GM18519 (cell line): ENCODE measurements around the gene XPNPEP2.
"Not testable (repeated sequence)": the region's sequence is repeated elsewhere in the genome, so short reads cannot be mapped to it uniquely, and the experiment has no call there.

Experiments
- ATAC-seq: cut with Tn5 transposase; IDR thresholded peaks from one replicate; pipeline ENCODE4 v1.9.1; 2021; ENCODE audit warnings: mild to moderate bottlenecking, moderate library complexity; ENCODE audit not compliant: unreplicated experiment, low FRiP score

The XPNPEP2 gene

GRCh38 chrX:129719268-129719667 lies 19.5 kb upstream of the XPNPEP2 start:
- ATAC-seq, result no peak

GRCh38 chrX:129719931-129720530 lies 18.7 kb upstream of the XPNPEP2 start:
- no peak for ATAC-seq

GRCh38 chrX:129720741-129721140 lies 18.0 kb upstream of the XPNPEP2 start:
- ATAC-seq, result no peak

- no peak for ATAC-seq
Observed at GRCh38 chrX:129721414-129721813, 17.4 kb upstream of the XPNPEP2 start.

- no peak for ATAC-seq
Observed at GRCh38 chrX:129721870-129722269, 16.9 kb upstream of the XPNPEP2 start.

GRCh38 chrX:129723511-129723910 lies 15.3 kb upstream of the XPNPEP2 start:
- no peak for ATAC-seq

GRCh38 chrX:129724754-129725153 lies 14.0 kb upstream of the XPNPEP2 start:
- no peak for ATAC-seq

- ATAC-seq, result no peak
Observed at GRCh38 chrX:129726307-129727111, 12.3 kb upstream of the XPNPEP2 start.

- ATAC-seq, result no peak
Observed at GRCh38 chrX:129728061-129728460, 10.7 kb upstream of the XPNPEP2 start.

GRCh38 chrX:129731228-129731627 lies 7.6 kb upstream of the XPNPEP2 start:
- ATAC-seq, result no peak

GRCh38 chrX:129732857-129733256 lies 5.9 kb upstream of the XPNPEP2 start:
- ATAC-seq, result no peak

GRCh38 chrX:129733335-129733734 lies 5.4 kb upstream of the XPNPEP2 start:
- ATAC-seq, result no peak

- no peak for ATAC-seq
Observed at GRCh38 chrX:129736491-129736890, 2.3 kb upstream of the XPNPEP2 start.

- no peak for ATAC-seq
Observed at GRCh38 chrX:129737916-129738315, 863 bp upstream of the XPNPEP2 start.

- ATAC-seq, result no peak
Observed at GRCh38 chrX:129739578-129739977, 799 bp downstream of the XPNPEP2 start.

GRCh38 chrX:129741880-129742758 lies 3.3 kb downstream of the XPNPEP2 start:
- no peak for ATAC-seq

GRCh38 chrX:129742759-129743152 lies 4.0 kb downstream of the XPNPEP2 start:
- ATAC-seq, result not testable (repeated sequence)

- ATAC-seq, result no peak
Observed at GRCh38 chrX:129743821-129744220, 5.0 kb downstream of the XPNPEP2 start.

- no peak for ATAC-seq
Observed at GRCh38 chrX:129744861-129745321, 6.1 kb downstream of the XPNPEP2 start.

- no peak for ATAC-seq
Observed at GRCh38 chrX:129746557-129747470, 8.0 kb downstream of the XPNPEP2 start.
